ENCODE data around the gene SLC35F3. TPM values are rescaled to one million over a fixed set of nuclear protein-coding genes. Genes with fewer than 3 reads are reported as not detected.

SLC35F3 gene
- total and polyA plus RNA-seq, 2 donors = 0.04 to 0.32 TPM

DNA sequence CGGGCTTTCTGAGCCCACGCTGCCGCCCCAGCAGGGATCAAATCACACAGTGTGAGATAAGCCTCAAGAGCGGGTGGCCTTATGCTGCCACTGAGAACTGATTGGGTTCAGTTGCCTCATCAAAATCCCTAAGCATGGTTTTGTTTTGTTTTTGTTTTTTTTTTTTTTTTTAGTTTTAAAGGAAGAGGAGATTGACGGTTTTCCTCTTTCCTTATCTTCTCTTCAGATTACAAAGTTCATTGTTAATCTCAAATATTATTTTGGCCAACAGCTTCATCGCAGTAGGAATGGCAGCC, 469.4 kb downstream of the SLC35F3 start:
- DNase-seq (ENCODE audit: extremely low spot score) = no peak
- H3K4me1 ChIP-seq (ENCODE audit: insufficient read depth) = peaks cover 3% of the 10 kb centered on the region
- peak overlapping the region; percentile 67 for H3K4me3 ChIP-seq (ENCODE audit: low read depth, low read length)
- 6% methylated on average over 6 of the region's 6 CpGs for WGBS
- H3K27ac ChIP-seq (ENCODE audit: low read depth) = peak overlapping the region; percentile 86
- H3K36me3 ChIP-seq (ENCODE audit: insufficient read depth) = no peaks in the 10 kb centered on the region

Small RNA genes within 50 kb of the gene (small RNA-seq; reads per million reads assigned to genes)
- not detected for gene MIR4671
